Neural cell (in vitro differentiated cells): ENCODE measurements around the gene SND1.

Experiments used
- CTCF ChIP-seq: fragments of 450-650 bp; IDR thresholded peaks from 2 replicates; pipeline ENCODE4 v1.5.1; 2014; ENCODE audit warnings: antibody characterized with exemption, mild to moderate bottlenecking, moderate library complexity; ENCODE audit not compliant: poor library complexity, severe bottlenecking
- EP300 ChIP-seq: fragments of 450-650 bp; conservative IDR thresholded peaks from 2 replicates; pipeline ENCODE4 v1.6.1; 2014; ENCODE audit warnings: antibody characterized with exemption, mild to moderate bottlenecking, moderate library complexity; ENCODE audit not compliant: poor library complexity, severe bottlenecking
- EZH2 ChIP-seq: fragments of 200-600, 300-800 bp; shearing (Covaris generic), sonication (generic); IDR thresholded peaks from 2 replicates; pipeline ENCODE4 v1.6.1; 2014; ENCODE audit warnings: antibody characterized with exemption, low read length, borderline replicate concordance, mild to moderate bottlenecking; ENCODE audit not compliant: insufficient read depth, poor library complexity, severe bottlenecking
- MXI1 ChIP-seq: fragments of 450-650 bp; conservative IDR thresholded peaks from 2 replicates; pipeline ENCODE4 v1.6.1; 2014; ENCODE audit warnings: antibody characterized with exemption, mild to moderate bottlenecking; ENCODE audit not compliant: poor library complexity, severe bottlenecking
- POLR2AphosphoS5 ChIP-seq: IDR thresholded peaks from 2 replicates; pipeline ENCODE4 v1.6.1; 2012
- RAD21 ChIP-seq: fragments of 450-650 bp; conservative IDR thresholded peaks from 2 replicates; pipeline ENCODE4 v1.6.1; 2014; ENCODE audit warnings: antibody characterized with exemption, mild to moderate bottlenecking, moderate library complexity
- SMC3 ChIP-seq: fragments of 450-650 bp; conservative IDR thresholded peaks from 2 replicates; pipeline ENCODE4 v1.6.1; 2014; ENCODE audit warnings: antibody characterized with exemption, mild to moderate bottlenecking, moderate library complexity; ENCODE audit not compliant: poor library complexity
- TAF1 ChIP-seq: IDR thresholded peaks from 2 replicates; pipeline ENCODE4 v1.6.1; 2012; ENCODE audit warnings: low read depth

DNA sequence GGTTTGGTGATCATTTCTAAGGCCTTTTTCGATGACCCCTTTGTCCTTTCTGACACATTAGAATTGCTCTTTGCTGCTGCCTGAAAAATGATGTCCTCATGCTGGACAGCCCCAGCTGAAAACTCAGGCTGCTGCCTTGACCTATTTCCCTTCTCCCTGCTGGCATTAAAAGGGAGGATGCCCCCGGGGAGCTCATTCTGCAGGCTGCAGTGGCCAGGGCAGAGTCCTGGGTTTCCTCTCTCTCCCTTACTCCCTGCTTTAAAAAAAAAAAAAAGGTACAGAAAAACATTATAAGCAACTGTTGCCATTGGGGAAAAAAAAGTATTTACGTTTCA, 343.9 kb downstream of the SND1 start:
- TF ChIP-seq CTCF, result no peak
- TF ChIP-seq SMC3, result no peak
- no peak for TF ChIP-seq EP300
- no peak for TF ChIP-seq TAF1
- no peak for TF ChIP-seq POLR2AphosphoS5
- no peak for TF ChIP-seq RAD21
- TF ChIP-seq EZH2, result no peak
- TF ChIP-seq MXI1, result no peak
